Neuron (in vitro differentiated cells): ENCODE data around the gene SHMT2.

Experiments
- H2AFZ ChIP-seq: one replicate; pipeline ENCODE4 v1.6.1; 2013; ENCODE audit warnings: low read depth, mild to moderate bottlenecking, inconsistent platforms, low read length, moderate library complexity
- H3K27me3 ChIP-seq: one replicate; pipeline ENCODE4 v1.6.1; 2013; ENCODE audit warnings: low read length; ENCODE audit not compliant: insufficient read depth
- H3K36me3 ChIP-seq: one replicate; pipeline ENCODE4 v1.6.1; 2013; ENCODE audit warnings: low read length; ENCODE audit not compliant: insufficient read depth
- H3K4me1 ChIP-seq: one replicate; pipeline ENCODE4 v1.6.1; 2013; ENCODE audit warnings: low read length; ENCODE audit not compliant: insufficient read depth
- H3K4me3 ChIP-seq: 2 replicates; pipeline ENCODE4 v1.5.1; 2013; ENCODE audit warnings: mild to moderate bottlenecking, low read length, moderate library complexity
- H3K9me3 ChIP-seq: one replicate; pipeline ENCODE4 v1.6.1; 2013; ENCODE audit warnings: low read length

Gene SHMT2

DNA sequence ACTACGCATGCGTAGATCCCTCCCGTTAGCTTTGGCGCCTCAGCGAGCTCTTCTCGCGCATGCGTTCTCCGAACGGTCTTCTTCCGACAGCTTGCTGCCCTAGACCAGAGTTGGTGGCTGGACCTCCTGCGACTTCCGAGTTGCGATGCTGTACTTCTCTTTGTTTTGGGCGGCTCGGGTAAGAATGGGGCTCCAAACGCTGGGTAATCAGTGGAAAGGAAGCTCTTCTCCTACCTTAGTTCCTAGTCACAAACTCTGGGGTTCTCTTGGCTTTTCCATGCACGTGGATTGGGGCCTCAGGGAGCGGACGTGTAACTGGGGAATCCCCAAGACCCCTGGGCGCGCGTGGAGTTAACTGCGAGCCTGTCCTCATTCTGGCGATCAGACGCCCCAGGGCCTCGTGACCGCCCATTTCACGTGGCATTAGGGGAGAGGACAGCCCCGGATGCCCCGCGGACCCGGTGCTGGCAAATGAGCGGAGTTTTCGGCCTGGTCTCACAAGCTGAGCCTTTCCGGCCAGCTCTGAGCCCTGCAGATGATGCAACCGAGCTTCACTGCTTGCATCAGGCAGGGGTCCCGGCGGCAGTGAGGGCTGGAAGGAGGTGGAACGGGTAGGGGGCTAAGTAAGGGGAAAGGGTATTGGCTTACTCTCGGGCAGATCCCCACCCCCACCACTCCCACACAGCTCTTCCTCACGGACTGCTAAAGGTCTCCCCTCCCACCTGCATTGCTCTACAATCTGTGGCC lies at the start of gene SHMT2:
TSS of gene SHMT2 (plus strand) at position 78 of the 747 bp plus-strand sequence. CDS start at position 146, 68 bp downstream.
- Histone ChIP-seq H2AFZ (peak within 1 kb of the TSS; percentile 46), H3K36me3 (peaks cover 36% of the 10 kb centered on the region), H3K4me3 (peak within 1 kb of the TSS; percentile 76), H3K9me3 (no peaks in the 10 kb centered on the region), H3K4me1 (peaks cover 30% of the 10 kb centered on the region), H3K27me3 (peaks cover 34% of the 10 kb centered on the region)

DNA sequence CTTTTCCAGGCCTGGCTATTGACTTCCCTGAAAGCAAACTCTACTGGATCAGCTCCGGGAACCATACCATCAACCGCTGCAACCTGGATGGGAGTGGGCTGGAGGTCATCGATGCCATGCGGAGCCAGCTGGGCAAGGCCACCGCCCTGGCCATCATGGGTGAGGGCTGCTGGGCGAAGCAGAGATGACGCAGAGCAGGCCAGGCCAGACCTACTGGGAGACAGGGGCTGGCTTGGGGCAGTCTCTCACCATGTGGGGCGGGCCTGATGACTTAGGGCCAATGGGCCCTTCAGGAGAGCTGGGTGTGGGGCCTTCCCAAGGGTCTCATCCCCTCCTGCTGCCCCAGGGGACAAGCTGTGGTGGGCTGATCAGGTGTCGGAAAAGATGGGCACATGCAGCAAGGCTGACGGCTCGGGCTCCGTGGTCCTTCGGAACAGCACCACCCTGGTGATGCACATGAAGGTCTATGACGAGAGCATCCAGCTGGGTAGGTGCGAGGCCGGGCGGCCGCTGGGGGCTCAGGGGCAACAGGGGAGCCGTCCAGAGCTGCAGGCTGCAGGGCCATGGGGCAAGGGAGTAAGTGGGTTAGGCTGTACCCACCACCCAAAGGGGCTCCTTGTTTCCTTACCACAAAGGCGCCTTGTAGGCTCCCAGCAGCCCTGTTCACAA lies 49.1 kb upstream of the SHMT2 start:
- H2AFZ ChIP-seq = no peak overlapping the region
- H3K27me3 ChIP-seq = no peaks in the 10 kb centered on the region
- peaks cover 77% of the 10 kb centered on the region for H3K36me3 ChIP-seq
- no peak overlapping the region for H3K4me3 ChIP-seq
- H3K9me3 ChIP-seq = no peaks in the 10 kb centered on the region
- H3K4me1 ChIP-seq = no peaks in the 10 kb centered on the region

DNA sequence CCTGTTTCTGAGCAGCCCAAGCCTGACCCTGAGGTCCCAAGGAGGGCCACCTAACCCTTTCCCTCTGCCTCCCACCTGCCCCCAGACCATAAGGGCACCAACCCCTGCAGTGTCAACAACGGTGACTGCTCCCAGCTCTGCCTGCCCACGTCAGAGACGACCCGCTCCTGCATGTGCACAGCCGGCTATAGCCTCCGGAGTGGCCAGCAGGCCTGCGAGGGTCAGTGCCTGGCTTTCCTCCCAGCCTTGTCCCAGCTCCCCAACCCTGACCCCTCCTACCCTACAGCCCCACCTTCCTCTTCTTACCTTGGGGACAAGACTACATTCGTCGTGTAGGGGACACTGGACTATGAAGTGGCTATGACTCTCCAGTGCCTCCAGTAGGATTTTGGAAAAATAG lies 48.4 kb upstream of the SHMT2 start:
- Histone ChIP-seq H2AFZ (no peak overlapping the region), H3K4me3 (no peak overlapping the region), H3K4me1 (no peaks in the 10 kb centered on the region), H3K36me3 (peaks cover 77% of the 10 kb centered on the region), H3K27me3 (no peaks in the 10 kb centered on the region), H3K9me3 (no peaks in the 10 kb centered on the region)

DNA sequence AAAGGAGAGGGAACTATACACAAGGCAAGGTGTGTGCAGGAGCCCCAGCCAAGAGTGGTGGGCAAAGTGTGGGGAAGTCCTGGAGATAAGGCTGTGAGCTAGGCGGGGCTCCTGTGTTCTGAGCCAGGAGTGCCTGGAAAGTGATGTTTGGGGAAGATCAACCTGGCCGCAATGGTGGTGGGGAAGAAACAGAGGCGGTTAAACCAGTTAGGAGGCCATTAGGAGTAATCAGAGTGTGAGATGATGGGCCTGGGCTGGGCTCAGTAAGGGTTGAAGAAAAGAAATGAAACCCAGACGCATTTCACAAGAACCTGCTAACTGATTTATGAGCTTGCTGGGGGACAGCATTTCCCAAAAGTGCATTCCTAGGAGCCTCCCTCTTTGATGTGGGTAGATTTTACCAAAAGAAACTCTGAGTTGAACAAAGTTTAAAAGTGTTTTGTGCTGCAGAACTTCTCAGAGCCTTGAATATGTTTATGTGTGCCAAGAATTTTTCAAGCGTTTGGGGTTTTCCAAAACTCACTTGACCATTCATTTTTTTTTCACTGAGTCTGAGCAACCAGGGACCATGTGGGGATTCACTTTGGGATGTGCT lies 47.9 kb upstream of the SHMT2 start:
- peaks cover 77% of the 10 kb centered on the region for H3K36me3 ChIP-seq
- H3K4me1 ChIP-seq = no peaks in the 10 kb centered on the region
- H2AFZ ChIP-seq = no peak overlapping the region
- H3K4me3 ChIP-seq = no peak overlapping the region
- H3K27me3 ChIP-seq = no peaks in the 10 kb centered on the region
- no peaks in the 10 kb centered on the region for H3K9me3 ChIP-seq

DNA sequence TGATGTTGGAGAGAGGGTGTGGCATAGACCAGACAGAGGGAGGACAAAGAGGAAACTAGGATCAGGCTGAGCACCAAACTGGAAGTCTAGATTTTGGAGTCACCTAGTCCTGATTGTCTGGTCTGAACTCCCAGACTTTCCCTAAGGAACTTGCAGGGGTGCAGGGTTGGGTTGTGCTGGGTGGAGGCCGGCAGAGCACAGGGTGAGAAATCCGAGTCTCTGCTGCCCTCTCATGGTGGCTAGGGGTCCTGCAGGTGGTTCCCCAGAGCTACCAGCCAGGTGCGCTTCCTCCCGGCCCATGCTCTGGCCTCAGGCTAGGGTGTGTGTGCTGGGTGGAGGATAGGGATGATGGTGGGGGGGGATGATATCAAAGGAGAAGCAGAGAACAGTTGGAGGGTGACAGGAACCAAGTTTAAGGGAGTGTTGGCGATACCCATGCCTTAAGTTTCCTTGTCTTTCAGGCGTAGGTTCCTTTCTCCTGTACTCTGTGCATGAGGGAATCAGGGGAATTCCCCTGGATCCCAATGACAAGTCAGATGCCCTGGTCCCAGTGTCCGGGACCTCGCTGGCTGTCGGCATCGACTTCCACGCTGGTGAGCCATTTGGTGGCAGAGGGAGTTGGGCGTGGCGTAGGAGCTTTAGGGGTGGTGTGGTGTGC lies 46.5 kb upstream of the SHMT2 start:
- H3K4me3 ChIP-seq = no peak overlapping the region
- no peak overlapping the region for H2AFZ ChIP-seq
- no peaks in the 10 kb centered on the region for H3K9me3 ChIP-seq
- no peaks in the 10 kb centered on the region for H3K4me1 ChIP-seq
- H3K36me3 ChIP-seq = peaks cover 80% of the 10 kb centered on the region
- H3K27me3 ChIP-seq = no peaks in the 10 kb centered on the region

DNA sequence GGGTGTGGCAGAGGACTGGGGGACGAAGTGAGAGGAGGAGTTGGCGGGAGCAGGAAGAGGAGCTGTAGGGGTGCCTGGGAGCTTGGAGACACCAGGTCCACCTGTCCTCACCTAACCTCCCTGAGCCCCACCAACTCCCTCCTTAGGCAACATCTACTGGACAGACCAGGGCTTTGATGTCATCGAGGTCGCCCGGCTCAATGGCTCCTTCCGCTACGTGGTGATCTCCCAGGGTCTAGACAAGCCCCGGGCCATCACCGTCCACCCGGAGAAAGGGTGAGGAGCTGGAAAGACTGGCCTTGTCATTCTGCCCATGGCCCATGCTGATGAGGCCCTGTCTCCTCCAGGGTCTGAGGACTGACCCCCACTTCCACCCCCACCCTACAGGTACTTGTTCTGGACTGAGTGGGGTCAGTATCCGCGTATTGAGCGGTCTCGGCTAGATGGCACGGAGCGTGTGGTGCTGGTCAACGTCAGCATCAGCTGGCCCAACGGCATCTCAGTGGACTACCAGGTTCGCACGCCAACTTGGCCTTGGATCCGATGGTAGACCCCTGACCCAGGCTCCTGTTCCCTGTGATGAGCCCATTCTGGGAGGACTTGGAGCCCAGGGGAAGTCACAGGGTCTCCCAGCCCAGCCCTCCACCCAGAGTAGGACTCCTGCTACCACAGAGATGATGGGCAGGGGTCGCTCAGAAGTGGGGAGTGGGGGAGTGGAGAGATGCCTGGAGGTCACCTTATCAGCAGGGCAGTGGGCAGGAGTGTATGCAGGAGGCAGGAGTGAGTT lies 45.4 kb upstream of the SHMT2 start:
- Histone ChIP-seq H3K4me3 (no peak overlapping the region), H3K36me3 (peaks cover 80% of the 10 kb centered on the region), H3K9me3 (no peaks in the 10 kb centered on the region), H3K27me3 (no peaks in the 10 kb centered on the region), H2AFZ (no peak overlapping the region), H3K4me1 (no peaks in the 10 kb centered on the region)

DNA sequence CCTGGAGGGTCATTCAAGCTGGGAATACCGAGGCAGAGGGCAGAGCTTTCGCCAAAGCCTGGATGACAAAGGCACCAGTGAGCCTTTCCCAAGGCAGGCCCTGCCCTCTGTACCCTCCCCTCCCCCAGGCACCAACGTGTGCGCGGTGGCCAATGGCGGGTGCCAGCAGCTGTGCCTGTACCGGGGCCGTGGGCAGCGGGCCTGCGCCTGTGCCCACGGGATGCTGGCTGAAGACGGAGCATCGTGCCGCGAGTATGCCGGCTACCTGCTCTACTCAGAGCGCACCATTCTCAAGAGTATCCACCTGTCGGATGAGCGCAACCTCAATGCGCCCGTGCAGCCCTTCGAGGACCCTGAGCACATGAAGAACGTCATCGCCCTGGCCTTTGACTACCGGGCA lies 44.1 kb upstream of the SHMT2 start:
- H3K4me3 ChIP-seq = no peak overlapping the region
- H2AFZ ChIP-seq = no peak overlapping the region
- peaks cover 79% of the 10 kb centered on the region for H3K36me3 ChIP-seq
- H3K4me1 ChIP-seq = no peaks in the 10 kb centered on the region
- no peaks in the 10 kb centered on the region for H3K27me3 ChIP-seq
- no peaks in the 10 kb centered on the region for H3K9me3 ChIP-seq

DNA sequence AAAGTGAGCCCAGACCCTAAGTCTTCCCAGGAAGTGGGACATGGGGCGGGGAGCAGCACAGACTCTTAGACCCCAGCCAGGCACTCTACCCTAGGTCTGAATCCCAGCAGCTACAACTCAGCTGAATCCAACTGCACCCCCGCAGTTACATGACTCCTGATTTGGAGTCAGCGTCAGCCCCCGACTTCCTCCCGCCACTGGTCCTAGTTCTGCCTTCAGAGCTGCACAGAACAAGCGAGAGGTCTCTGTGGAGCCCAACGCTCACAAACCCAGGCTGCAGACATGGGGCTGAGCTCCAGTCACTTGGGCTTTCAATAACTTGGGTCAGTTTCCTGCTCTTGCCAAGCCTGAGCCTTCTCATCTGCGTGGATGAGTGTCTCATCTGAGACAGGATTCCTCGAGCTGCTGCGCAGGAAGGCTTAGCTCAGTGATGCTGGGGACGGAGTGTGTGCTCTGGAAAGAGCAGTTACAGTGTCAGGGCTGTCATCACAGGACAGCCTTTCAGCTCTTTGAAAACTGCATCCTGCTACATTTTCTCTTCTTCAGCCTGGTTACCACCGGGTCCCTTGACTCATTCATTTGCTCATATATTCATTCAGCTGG lies 43.5 kb upstream of the SHMT2 start:
- peaks cover 79% of the 10 kb centered on the region for H3K36me3 ChIP-seq

DNA sequence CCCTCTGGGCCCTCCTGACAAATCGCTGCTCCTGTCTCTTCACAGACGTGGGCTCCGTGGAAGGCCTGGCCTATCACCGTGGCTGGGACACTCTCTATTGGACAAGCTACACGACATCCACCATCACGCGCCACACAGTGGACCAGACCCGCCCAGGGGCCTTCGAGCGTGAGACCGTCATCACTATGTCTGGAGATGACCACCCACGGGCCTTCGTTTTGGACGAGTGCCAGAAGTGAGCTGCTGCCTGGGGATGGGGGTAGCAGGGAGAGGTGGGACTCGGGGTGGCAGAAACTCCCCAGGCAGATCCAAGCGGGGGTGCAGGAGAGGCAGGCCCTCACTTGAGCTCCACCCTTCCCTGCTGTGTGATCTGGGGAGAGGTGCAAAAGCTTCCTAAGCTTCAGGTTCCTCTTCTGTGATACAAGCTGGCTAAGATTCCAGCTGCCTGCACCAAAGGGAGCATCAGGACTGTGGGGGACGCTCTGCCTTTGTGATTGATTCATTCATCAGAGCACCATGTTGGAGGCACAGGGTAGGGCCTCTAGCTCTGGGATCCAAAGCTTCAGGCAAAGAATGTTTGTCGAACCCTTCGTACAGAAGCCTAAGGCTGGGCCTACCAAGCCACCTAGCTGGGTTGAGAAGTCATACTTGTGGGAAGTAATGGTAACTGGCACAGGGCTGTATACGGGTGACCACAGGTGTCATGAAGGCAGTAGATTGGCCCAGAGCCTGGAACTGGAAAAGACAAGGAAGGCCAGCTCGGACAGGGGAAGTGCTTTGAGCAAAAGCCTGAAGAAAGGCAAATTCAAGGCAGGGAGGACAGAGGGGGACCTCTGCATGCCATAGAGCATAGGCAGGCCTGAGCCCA lies 42.1 kb upstream of the SHMT2 start:
- Histone ChIP-seq H3K27me3 (no peaks in the 10 kb centered on the region), H3K9me3 (no peaks in the 10 kb centered on the region), H3K36me3 (peaks cover 88% of the 10 kb centered on the region), H3K4me3 (no peak overlapping the region), H2AFZ (no peak overlapping the region), H3K4me1 (no peaks in the 10 kb centered on the region)

More for the DNA sequence above, 43.5 kb upstream of the SHMT2 start:
- H3K27me3 ChIP-seq = no peaks in the 10 kb centered on the region
- no peaks in the 10 kb centered on the region for H3K4me1 ChIP-seq
- no peak overlapping the region for H2AFZ ChIP-seq
- H3K4me3 ChIP-seq = no peak overlapping the region
- H3K9me3 ChIP-seq = no peaks in the 10 kb centered on the region

DNA sequence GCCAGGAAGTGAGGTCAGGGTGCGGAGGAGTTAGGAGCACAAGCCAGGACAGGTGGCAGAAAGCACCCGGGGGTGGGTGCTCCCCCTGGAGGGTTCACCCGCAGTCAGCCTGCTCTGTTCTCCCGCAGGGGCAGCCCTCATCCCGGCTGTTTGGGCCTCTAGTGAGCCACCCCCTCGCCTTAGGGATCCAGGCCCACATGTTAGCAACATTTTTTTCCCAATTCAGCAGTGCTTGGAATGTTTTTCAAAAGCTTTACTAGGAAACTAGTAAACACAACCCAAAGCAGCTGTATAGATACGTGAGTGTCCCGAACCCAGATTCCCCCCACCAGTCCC lies 41.5 kb upstream of the SHMT2 start:
- no peak overlapping the region for H3K4me3 ChIP-seq
- H3K36me3 ChIP-seq = peaks cover 94% of the 10 kb centered on the region
- no peak overlapping the region for H2AFZ ChIP-seq
- H3K27me3 ChIP-seq = no peaks in the 10 kb centered on the region
- no peaks in the 10 kb centered on the region for H3K4me1 ChIP-seq
- H3K9me3 ChIP-seq = no peaks in the 10 kb centered on the region

DNA sequence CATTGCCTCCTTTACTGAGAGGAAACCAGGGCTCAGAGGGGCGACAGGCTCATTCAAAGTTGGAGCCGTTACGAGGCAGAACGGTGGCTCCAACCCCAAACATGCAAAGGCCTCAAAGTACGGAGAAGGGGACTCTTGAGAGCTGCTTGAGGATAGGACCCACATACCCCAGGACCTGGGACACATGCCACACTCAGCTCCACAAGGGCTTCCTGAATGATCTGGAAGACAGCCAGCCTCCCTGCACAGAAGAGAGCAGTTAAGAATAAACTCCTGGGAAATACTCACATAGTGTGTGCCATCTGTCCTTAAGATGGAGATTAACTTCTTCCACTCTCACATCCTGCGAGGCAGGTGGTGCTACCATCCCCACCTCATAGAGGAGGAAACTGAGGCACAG lies 39.5 kb upstream of the SHMT2 start:
- Histone ChIP-seq H3K4me1 (no peaks in the 10 kb centered on the region), H3K4me3 (no peak overlapping the region), H3K9me3 (no peaks in the 10 kb centered on the region), H2AFZ (no peak overlapping the region), H3K27me3 (no peaks in the 10 kb centered on the region), H3K36me3 (peaks cover 99% of the 10 kb centered on the region)

DNA sequence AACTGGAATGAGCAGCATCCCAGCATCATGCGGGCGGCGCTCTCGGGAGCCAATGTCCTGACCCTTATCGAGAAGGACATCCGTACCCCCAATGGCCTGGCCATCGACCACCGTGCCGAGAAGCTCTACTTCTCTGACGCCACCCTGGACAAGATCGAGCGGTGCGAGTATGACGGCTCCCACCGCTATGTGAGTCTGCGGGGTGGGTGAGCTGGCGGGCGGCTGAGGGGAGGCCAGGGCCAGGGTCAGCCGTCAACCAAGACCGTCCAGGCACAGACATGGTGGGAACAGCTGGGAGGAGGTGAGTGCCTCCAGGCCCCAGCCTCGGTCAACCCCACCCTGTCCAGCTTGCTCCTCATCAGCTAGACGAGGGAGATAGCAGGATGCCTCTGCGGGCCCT lies 38.7 kb upstream of the SHMT2 start:
- H2AFZ ChIP-seq = no peak overlapping the region
- H3K4me1 ChIP-seq = no peaks in the 10 kb centered on the region
- H3K9me3 ChIP-seq = no peaks in the 10 kb centered on the region
- H3K36me3 ChIP-seq = peaks cover 99% of the 10 kb centered on the region
- H3K4me3 ChIP-seq = no peak overlapping the region
- H3K27me3 ChIP-seq = no peaks in the 10 kb centered on the region
